NCI-H2227 (cell line): Measurements from ENCODE around the gene FGA.
A peak's percentile ranks its signal among the peaks of the same experiment; 100 is the strongest.

Source experiments
- DNase-seq: peaks from one replicate; lab custom pipeline; 2025; ENCODE audit not compliant: unreplicated experiment; lab: John Stamatoyannopoulos, UW

The FGA gene

DNA sequence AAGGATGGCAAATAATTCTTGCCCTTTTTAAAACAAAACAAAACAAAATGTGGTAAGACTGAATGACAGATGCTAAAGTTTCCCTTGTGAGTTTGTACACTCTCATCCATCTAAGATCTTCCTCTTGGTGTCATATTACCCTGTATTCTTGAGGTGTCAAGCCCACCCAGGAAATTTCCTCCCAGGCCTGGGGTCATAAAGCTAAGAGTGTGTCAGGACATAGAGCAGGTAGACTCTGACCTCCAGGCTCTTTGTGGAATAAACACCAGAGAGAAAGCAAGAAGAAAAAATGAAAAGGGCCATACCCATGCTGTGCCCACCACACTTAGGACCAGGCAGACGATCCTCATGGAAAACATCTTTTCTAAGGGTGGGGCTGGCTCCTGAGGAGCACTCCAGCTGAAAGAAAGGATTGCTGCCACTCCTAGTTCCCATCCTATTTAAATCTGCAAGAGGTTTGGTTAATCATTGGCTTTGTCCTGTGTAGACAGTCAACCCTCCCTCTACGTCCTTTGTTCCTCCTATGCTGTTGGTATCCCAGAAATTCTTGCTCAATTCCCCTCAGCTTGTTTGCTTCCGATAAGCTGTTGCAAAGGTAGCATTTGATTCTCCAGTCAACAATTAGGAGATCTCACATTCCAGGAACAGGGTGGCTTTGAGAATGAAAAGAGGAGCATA lies at the start of gene FGA:
TSS of gene FGA (minus strand) at position 414 of the 678 bp plus-strand sequence. CDS start at position 359, 55 bp downstream.
- DNase-seq, result no peak

DNA sequence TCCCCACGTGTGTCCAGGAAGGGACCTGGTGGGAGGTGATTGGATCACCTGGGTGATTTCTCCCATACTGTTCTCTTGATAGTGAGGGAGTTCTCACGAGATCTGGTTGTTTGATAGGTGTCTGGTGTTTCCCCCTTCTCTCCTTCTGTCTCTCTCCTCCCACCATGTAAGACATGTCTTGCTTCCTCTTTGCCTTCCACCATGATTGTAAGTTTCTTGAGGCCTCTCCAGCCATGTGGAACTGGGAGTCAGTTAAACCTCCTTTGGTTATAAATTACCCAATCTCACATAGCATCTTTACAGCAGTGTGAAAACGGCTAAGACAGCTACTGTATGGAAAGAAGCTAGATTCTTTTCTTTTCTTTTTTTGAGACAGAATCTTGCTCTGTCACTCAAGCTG lies 43.5 kb upstream of the FGA start:
- DNase-seq, result no peak

DNA sequence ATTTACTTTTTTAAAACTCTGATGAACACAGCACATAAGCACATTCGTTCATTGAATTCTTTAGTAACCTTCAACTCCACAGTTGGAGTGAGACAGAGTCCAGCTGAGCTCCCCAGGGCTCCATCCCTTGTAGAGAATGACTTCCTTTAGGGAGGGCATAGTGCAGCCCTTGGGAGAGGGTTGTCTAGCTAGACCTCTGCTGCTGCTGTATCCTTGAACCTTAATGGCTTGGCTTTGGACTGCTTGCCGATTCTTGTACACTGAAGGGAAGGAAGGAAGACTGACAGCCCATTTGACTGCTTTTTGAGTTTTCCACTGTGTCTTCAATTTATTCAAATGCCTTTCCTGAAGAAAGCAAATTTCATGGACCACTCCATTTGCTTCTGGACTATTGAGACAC lies 41.3 kb upstream of the FGA start:
- DNase-seq, result no peak

DNA sequence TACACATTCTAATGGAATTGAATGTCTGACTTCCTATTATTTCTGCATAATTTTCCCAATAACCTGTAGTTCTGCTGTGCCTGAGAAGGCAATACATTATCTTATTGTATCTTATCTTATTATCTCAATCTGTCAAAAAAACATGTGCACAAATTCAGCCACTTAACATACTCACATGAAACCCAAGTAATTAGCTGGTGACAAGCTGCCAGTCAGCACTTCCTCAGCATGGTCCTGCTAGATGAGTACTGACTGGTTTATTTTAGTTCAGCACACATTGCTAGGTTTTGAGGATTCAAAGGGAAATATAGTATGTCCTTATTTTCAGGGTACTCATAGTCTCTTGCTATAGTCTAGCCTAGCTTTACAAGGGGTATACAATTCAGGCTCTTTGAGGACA lies 39.8 kb upstream of the FGA start:
- DNase-seq, result no peak

DNA sequence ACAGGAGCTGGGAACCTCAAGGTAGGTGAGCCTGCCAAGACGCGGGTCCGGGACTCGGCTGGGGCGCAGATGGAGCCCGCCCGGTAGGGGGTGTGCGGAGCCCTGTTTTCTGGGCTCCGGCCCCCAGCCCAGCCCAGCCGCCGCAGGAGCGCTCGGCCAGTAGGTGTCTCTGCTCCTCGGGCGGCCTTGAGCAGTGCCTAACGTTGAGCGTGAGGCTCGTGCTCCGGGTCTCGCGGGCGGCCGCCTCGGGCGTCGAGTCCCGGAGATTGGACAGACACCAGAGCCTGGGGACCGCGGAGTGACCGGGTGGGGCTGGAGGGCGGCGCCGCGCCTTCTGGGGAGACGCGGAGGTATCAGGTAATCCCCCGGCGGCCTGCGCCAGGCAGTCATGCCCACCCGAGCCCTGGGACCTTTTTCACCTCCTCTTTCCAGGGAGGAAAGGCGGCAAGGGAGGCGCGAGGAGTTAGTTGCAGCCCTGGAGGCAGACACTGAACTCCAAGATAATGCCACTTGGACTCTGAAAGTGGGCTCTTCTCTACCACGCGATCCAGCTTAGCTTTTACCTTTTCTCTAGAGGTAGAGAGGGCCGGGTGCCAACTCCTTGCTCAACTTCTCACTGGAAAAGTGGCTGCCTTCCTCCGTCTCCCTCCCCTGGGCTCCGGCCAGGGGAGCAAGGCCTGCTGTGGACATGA lies 36.4 kb upstream of the FGA start:
- peak; percentile 28 for DNase-seq

DNA sequence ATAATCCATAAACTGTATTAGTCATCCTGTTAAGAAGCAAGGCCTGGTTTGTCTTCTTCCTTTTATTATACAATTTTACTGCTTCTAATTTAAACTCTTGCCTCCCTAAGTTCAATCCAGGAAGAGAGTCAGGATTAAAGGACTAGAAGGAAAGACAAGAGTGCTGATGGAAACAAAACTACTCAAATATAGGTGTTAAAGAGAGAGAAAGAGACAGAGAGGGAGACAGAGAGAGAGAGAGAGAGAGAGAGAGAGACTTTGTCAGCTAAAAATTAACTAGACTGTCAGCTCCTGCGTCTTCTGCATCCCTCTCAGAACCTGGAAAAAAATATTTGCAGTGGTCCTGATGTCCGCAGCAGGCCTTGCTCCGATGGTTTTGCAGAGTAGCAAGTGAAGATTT lies 35.4 kb upstream of the FGA start:
- no peak for DNase-seq

DNA sequence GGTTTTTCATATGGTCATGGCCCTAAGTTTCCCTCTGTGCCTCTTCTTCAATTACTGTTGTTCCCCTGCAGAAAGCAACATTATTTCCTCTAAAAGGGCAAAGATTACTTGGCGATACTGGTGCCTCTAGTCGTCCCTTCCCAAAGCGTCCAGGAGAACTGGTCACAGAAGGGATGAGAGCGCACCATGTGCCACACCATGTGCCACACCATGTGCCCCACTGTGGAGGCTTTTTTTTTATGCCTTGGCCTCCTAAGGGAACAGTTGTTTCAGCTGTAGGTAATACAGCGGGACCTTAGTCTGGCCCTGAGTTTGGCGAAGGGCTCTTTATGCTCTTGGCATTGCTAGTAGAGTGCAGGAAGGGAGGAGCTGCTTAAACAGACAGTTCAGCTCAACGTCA lies 33.5 kb upstream of the FGA start:
- no peak for DNase-seq

DNA sequence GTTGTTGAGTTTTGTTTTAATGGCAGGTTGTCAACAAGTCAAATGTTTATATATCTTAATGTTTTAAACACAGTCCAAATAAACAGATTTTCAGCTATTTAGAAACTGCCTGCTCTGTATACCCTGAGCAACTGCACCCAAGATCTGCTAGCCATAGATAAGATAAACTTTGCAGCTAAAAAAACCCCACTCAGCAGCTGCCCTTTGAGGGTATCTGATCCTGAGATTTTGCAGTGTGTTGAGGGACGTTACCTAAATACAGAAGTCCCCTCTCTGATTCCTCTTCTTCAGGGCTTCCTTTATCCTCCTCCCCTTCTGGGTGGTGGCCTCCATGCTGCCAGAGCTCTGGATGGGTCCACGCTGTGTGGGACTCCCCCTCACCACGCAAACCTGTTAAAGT lies 32.9 kb upstream of the FGA start:
- no peak for DNase-seq

DNA sequence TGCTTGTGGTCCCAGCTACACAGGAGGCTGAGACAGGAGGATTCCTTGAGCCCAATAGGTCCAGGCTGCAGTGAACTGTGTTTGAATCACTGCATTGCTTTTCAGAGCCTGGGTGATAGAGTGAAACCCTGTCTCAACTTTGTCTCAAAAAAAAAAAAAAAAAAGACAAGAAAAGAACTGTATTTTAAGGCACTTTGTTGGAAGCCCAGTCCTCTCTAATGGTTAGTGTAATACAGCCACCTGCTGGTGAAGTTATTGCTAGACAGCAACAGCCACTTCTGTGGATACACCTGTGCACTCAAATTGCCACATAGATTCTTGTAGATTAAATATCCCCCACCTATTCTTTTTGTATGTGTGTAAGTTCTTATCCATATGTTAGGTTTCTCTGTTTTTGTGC lies 32.1 kb upstream of the FGA start:
- DNase-seq, result peak; percentile 16

DNA sequence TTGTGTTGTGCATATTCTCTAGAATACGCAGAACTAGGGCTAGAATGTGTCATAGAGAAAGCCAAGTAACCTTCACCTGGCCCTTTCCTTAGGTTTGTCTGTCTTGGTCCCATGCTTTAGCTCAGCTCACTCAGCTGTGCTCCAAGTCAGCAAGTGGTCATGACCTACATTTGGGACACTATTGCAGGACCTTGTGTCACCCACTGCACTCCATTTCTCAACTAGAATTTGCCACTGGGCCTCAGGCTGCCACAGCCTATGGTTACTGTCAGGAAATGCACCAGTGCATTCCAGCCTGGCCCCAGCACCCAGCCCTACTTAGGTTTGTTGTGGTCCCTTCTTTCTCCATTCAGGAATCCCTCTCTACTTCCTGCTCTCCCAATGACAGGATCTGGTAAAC lies 29.6 kb upstream of the FGA start:
- DNase-seq, result no peak

DNA sequence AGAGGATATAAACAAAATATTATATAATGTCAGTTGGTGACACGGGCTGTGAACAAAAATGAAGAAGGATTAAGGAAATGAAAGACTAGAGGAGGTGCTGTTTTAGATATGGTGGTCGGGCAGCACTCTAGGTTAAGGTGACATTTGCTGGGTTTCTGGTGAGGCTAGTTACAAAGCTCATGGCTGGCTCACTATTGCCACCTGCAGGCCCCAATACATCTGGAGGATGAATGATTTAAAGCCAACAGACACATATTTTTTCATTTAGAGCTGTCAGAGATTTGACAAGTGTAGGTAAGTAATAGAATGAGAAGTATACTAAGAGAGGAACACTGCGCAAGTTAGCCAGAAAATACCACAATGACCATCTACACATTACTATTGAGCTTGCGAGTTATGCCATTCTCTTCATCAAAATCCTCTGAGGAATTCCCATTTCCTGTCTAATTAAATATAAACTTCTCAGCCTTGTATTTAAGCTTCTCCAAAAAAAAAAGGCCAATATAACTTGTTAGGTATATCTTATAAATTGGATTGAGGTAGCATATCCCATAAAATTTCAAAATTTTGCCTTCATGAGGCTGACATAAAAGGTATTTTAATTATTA lies 28.3 kb upstream of the FGA start:
- peak; percentile 48 for DNase-seq

DNA sequence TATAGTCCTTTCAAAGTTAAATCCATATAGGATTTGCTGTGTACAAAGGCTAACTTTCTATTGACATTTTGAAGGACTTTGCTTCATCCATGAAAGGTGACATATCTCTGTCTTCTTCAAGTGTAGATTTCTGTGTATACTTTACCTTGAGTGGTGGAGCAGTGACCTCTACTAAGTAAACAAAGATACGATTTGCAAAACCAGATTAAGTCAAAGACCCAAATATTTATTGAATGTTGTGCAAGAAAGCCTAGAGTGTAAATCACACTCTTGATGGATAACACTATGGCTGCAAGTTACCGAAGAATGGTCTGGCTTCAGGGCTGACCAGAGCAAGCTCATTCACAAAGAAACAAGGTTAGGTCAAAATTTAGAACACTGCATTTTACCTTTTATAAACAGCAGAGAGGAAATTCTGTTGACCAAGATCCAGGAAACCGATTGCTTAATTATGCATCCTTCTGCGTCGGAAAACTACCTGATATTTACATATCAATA lies 27.3 kb upstream of the FGA start:
- no peak for DNase-seq

DNA sequence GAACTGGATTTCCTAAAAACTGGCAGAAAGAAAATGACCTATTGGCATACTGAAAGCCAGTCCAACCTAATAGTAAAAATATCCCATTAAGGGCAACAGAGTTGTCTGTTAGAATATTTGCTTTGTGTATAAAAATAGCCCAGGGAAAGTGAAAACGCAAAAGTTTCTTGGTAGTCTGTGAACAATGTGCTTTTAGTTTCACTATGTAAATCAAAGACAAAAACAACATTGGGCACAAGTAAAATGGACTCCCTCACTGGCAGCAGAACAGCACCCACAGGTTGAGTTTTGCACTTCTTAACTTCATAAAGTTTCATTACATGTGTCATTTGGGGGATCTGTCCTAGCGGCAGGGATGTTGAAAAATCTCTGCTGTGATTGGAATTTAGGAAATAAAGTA lies 26.2 kb upstream of the FGA start:
- DNase-seq, result no peak

DNA sequence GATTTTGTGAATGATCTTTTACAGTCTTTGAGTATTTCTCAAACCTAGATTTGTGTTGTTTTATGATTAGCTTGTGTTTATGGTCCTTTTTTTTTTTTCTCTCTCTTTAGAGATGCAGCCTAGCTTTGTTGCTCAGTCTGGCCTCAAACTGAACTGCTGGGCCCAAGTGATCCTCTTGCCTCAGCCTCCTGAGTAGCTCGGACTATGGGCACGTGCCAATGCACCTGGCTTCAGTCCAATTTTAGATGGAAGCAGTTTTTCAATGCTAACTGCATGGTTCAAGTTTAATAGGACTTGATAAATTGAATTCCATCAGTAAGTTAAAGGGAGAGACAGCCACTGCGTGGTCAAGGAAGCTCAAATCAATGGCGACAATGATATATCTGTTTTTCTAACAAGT lies 25.7 kb upstream of the FGA start:
- DNase-seq, result no peak

DNA sequence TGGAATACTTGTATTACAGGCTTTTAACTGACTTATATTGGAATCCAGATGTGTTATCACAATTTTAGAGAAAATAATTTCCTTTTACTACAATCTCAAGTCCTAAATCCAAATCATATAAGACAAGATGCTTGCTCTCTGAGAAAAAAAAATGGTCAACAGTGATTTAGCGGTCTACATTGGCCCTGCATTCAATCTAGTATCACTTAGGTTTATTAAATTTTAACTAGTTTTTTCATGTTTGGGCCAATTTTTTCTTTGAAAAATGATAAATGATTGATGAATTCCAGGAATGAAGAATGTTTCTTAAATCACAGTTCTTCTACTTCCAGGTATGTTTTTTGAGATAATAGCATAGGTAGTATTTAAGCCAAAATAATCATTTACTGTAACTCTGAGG lies 24.7 kb upstream of the FGA start:
- DNase-seq, result no peak

DNA sequence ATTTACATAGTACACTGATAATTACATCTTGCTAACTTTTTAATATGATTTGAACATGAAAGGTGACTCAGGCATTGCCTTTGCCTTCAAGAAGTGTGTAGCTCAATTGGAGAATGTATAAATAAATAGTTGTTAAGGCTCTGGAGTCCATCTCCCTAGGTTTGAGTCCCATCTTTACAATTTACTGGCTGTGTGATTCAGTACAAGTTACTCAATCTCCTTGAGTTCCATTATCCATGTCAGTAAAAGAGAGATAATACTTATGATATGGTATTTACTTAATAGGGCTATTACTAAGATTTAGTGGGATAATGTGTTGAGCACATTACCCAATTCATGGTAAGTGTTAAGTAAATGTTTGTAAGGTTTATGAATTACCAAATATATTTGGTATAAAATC lies 23.8 kb upstream of the FGA start:
- no peak for DNase-seq

DNA sequence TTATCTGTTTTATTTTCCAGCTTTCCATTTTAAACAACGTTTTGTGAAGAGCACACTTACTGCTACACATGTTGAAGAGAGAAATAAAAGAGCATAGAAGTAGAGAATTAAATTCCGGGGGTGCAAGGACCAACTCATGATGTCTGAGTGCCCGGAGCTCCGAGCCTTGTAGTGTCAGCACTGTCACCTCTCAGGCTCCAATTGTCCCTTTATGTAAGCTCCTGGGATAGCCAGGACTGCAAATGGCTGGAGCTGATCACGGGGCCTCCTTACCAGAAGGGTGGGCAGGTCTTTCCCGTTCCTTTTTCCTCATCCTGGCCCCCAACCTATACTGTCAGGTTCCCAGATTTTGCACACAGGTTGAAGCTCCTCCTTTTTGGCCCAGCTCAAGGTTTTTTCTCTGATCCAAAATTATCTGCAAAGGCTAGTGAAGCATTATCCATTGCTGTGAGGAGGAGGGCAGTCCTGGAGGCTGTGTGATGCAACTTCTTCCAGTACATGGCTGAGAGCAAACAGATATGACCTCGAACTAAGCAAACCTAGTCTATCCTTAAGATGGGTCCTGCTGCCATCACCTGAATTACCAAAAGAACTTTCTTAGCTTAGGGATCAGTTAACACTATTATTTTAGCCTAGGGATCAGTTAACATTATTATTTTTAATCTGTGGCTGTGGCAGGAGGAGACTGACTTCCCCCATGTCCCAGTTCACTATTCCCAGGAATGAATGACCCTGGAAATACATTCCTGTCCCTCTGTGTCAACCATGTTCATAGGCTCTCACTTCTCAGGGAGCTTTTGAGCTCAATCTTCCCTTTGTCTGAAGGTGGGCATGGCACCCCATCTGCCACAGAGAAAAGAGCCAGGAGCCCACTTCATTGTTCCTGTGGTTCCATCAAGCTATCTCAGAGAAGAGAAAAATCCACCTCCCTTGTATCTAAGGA lies 22.2 kb upstream of the FGA start, which contains the start of gene FGG:
TSS of gene FGG (minus strand) at position 185 of the 943 bp plus-strand sequence. CDS start at position 138, 47 bp downstream.
- DNase-seq, result no peak

DNA sequence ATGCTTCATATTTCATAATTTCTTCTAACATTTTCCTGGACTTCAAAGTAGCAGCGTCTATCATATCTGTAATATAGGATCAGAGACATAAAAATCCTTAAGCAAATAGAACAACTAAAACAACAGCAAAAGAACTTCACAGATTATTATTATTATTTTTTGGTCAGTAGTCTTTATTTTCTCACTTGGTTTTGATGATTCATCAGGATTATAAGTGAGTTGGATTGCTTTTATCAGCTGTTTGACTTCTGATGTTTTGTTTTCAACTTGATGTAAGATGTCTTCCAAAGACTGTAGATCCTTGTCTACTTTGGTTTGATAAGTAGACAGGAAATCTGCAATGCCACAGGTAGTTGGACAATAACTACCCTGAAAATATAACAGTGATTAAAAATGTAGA lies 21.3 kb upstream of the FGA start:
- no peak for DNase-seq

DNA sequence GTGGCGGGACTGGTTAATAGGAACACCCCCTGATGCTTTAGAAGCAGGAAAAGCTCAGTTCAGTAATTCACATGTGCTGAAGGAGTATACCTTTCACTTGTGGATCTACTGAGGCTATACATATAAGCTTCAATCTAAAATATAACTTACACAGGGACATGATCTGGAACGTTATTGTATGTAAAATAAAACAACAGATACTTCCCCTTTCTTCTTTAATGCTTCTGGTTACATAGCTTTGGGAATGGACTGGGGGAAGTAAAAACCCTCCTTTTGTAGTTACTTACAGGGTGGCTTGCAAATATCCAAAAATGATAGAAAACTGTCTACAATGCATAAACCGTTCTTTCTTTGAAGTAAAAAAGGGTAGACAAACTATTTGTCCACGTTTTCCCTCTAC lies 20.0 kb upstream of the FGA start:
- DNase-seq, result no peak

DNA sequence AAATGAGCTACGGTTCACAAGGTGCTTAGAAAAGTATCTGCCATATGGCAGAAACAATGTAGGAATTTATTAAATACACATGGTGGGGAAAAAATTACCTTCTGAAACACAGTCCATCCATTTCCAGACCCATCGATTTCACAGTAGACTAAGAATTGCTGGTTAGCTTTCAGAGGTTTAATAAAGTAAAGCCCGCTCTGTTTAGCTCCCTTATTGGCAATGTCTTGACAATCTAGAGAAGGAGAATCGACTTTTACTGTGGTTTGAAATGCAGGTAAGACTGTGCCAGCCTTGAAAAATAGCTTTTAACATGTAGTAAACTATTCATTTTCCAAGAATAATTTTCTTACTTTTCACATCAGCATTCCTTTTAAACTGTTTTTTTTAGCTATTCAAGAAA lies 19.0 kb upstream of the FGA start:
- DNase-seq, result no peak
